Measurements from ENCODE around the gene SORCS2.

DNA sequence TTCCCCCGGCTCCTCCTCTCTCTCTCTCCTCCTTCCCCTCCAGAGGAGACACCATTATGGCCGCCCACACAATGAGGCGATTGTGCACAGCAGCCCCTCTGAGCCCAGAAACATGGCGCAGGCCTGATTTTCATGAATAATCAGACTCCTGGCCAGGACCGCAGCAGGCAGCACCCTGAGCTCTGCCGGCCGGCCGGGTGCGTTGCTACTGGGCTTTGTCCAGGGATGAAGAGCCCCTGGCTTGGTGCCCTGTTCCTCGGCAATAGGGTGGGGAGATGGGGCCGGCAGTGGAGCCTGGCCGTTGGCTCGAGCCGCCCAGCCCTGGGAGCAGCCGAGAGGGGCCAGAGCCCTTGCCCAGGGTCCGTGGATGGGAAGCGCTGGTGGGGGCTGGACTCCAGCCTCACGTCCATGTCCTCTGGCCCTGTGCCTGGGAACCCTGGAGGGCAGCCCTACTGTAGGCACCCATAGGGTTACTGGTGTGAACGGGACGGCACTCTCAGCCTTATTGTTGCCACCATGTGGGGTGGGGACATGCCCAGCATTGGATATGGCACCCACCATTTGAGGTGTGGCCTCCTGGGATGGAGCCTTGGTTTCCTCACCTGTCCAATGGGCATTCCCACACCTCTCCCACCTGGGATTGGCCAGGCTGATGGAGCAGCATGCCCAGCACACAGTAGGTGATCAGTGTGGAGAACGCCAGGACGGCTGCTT is 103.0 kb downstream of the SORCS2 start:
- TF ChIP-seq CTCF (IDR thresholded peaks at IDR 0.05): no peak
- no peak for TF ChIP-seq POLR2A (IDR thresholded peaks at IDR 0.05)
